ENCODE results near the gene GOLGA6A. TPM values are rescaled to one million over a fixed set of nuclear protein-coding genes. Genes with fewer than 3 reads are reported as not detected.

Gene GOLGA6A
- total RNA-seq, 4 donors from 2014 or later = 1.2 TPM; not detected in 3

DNA sequence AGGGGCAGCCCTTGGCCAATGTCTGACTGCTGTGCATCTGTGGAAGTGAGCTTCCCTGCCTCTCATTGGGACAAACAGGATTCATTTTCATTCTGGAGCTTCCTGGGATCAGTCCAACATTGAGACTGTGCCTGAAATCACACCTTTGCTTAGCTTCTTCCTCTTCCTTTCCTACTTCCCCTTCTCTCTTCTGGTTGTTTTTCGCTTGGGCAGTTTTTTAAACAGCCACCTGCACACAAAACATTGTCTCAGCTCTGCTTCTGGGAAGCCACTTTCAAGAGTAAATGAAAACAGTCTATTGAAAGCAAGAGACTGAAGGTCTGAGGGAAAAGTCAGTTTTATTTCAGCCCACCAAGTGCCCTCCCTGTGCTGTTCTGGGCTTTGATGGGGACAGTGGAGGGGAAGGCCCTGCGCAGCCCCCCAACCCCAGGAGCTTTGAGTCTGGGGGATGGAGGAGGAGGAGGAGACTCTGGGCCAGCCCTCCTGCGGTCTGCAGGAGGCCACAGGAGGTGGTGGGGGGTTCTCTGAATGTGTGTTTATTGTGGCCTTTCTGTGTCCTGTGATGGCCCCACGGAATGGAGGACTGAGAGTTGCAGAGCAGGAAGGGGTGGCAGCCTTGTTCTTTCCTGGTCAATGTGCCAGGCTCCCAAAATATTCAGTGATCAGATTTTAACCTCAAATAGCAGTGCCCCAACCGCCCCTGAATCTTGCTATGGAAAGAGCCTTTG lies 40.2 kb upstream of the GOLGA6A start:
- no peaks in the 10 kb centered on the region for H3K36me3 ChIP-seq
- H3K4me1 ChIP-seq = peaks cover 3 to 5% (median 4%) of the 10 kb centered on the region in 4 donors
- peaks cover 0 to 70% (median 7%) of the 10 kb centered on the region in 4 donors for H3K27me3 ChIP-seq
- H3K4me3 ChIP-seq = no peak overlapping the region
- intact Hi-C loops (cut with DNase I) = loop anchor here (10.0 kb wide), 1 partner anchor 182 kb away; no protein-coding TSS in a partner anchor
- H3K27ac ChIP-seq (replicated peaks in 1 of 4) = no peak overlapping the region
- 64% methylated on average over 3 of the region's 5 CpGs for WGBS
- TF ChIP-seq POLR2A (IDR thresholded peaks at IDR 0.05; ENCODE audit: low read depth) (no peak), EP300 (IDR thresholded peaks at IDR 0.05) (no peak), POLR2AphosphoS5 (IDR thresholded peaks at IDR 0.05) (no peak)
- TF ChIP-seq, protein P1, sequence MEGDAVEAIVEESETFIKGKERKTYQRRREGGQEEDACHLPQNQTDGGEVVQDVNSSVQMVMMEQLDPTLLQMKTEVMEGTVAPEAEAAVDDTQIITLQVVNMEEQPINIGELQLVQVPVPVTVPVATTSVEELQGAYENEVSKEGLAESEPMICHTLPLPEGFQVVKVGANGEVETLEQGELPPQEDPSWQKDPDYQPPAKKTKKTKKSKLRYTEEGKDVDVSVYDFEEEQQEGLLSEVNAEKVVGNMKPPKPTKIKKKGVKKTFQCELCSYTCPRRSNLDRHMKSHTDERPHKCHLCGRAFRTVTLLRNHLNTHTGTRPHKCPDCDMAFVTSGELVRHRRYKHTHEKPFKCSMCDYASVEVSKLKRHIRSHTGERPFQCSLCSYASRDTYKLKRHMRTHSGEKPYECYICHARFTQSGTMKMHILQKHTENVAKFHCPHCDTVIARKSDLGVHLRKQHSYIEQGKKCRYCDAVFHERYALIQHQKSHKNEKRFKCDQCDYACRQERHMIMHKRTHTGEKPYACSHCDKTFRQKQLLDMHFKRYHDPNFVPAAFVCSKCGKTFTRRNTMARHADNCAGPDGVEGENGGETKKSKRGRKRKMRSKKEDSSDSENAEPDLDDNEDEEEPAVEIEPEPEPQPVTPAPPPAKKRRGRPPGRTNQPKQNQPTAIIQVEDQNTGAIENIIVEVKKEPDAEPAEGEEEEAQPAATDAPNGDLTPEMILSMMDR (IDR thresholded peaks at IDR 0.05) = no peak
- no peaks in the 10 kb centered on the region for H3K9me3 ChIP-seq
- DNase-seq (ENCODE audit: extremely low spot score) = no peak

GRCh38 chr15:74121858-74122257 lies 39.5 kb upstream of the GOLGA6A start:
- Histone ChIP-seq H3K4me3 (no peak overlapping the region), H3K27me3 (peaks cover 0 to 63% (median 5%) of the 10 kb centered on the region in 4 donors), H3K9me3 (no peaks in the 10 kb centered on the region), H3K36me3 (no peaks in the 10 kb centered on the region), H3K4me1 (no peaks in the 10 kb centered on the region), H3K27ac (replicated peaks in 1 of 4) (no peak overlapping the region)
- TF ChIP-seq EP300 (IDR thresholded peaks at IDR 0.05) (no peak), POLR2AphosphoS5 (IDR thresholded peaks at IDR 0.05) (no peak), POLR2A (IDR thresholded peaks at IDR 0.05; ENCODE audit: low read depth) (no peak)
- TF ChIP-seq, protein P1 (IDR thresholded peaks at IDR 0.05) = no peak
- intact Hi-C loops (cut with DNase I) = loop anchor here (10.0 kb wide), 1 partner anchor 183 kb away; no protein-coding TSS in a partner anchor
- WGBS = 73% methylated on average over 2 of the region's 6 CpGs
- DNase-seq (ENCODE audit: extremely low spot score) = no peak

- no peak overlapping the region for H3K4me3 ChIP-seq
- 18% methylated on average over 4 of the region's 4 CpGs for WGBS
- H3K27me3 ChIP-seq = peaks cover 0 to 56% (median 5%) of the 10 kb centered on the region in 4 donors
- DNase-seq (ENCODE audit: extremely low spot score) = no peak
- intact Hi-C loops (cut with DNase I) = loop anchor here (10.0 kb wide), 1 partner anchor 184 kb away; no protein-coding TSS in a partner anchor
- H3K36me3 ChIP-seq = no peaks in the 10 kb centered on the region
- no peak overlapping the region for H3K27ac ChIP-seq (replicated peaks in 1 of 4)
- no peaks in the 10 kb centered on the region for H3K9me3 ChIP-seq
- H3K4me1 ChIP-seq = no peaks in the 10 kb centered on the region
- TF ChIP-seq EP300 (IDR thresholded peaks at IDR 0.05) (no peak), POLR2AphosphoS5 (IDR thresholded peaks at IDR 0.05) (no peak), POLR2A (IDR thresholded peaks at IDR 0.05; ENCODE audit: low read depth) (no peak)
- TF ChIP-seq, protein P1 (IDR thresholded peaks at IDR 0.05) = no peak
These were observed 38.7 kb upstream of the GOLGA6A start for GRCh38 chr15:74121039-74121438.

DNA sequence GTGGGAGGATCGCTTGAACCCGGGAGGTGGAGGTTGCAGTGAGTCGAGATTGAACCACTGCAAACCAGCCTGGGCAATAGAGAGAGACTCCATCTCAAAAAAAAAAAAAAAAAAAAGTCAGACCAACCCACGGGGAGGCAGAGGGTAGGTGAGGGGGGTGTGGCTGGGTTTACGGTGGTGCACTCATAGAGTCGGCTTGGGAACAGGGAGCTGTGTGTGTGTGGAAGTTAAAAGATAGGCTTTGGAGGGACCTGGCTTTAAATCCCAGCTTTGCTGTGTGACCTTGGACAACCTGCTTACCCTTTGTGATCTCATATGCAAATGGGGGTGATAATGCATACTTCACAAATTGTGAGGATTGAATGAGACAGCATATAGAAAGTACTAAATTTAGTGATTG lies 38.1 kb upstream of the GOLGA6A start:
- intact Hi-C loops (cut with DNase I) = loop anchor here (10.0 kb wide), 1 partner anchor 184 kb away; no protein-coding TSS in a partner anchor
- peaks cover 0 to 50% (median 5%) of the 10 kb centered on the region in 4 donors for H3K27me3 ChIP-seq
- DNase-seq (ENCODE audit: extremely low spot score) = no peak
- H3K36me3 ChIP-seq = no peaks in the 10 kb centered on the region
- no peak overlapping the region for H3K4me3 ChIP-seq
- H3K27ac ChIP-seq (replicated peaks in 1 of 4) = no peak overlapping the region
- TF ChIP-seq POLR2AphosphoS5 (IDR thresholded peaks at IDR 0.05) (no peak), POLR2A (IDR thresholded peaks at IDR 0.05; ENCODE audit: low read depth) (no peak), EP300 (IDR thresholded peaks at IDR 0.05) (no peak)
- TF ChIP-seq, protein P1 (IDR thresholded peaks at IDR 0.05) = no peak
- 76% methylated on average over 6 of the region's 6 CpGs for WGBS
- H3K9me3 ChIP-seq = no peaks in the 10 kb centered on the region
- H3K4me1 ChIP-seq = no peaks in the 10 kb centered on the region
